Bronchial epithelial cell (primary cell): ENCODE measurements around the gene NEO1. TPM values are rescaled to one million over a fixed set of nuclear protein-coding genes. Genes with fewer than 3 reads are reported as not detected.
A peak's percentile ranks its signal among the peaks of the same experiment; 100 is the strongest.

Source experiments
- DNase-seq: peaks from one replicate; pipeline ENCODE4 v3.0.0-alpha.2; 2010; ENCODE audit warnings: low read depth
- FAIRE-seq: peaks from 2 replicates; lab custom pipeline; 2011; peaks lifted over from hg19 to GRCh38; lab: Jason Lieb, UNC
- H3K27me3 ChIP-seq: 2 replicates; pipeline ENCODE4 v1.5.1; 2011; ENCODE audit warnings: low read length; ENCODE audit not compliant: control insufficient read depth, insufficient read depth
- H3K36me3 ChIP-seq: 2 replicates; pipeline ENCODE4 v1.5.1; 2011; ENCODE audit warnings: low read length; ENCODE audit not compliant: control insufficient read depth, insufficient read depth
- H3K4me3 ChIP-seq: 2 replicates; pipeline ENCODE4 v1.5.1; 2011; ENCODE audit warnings: mild to moderate bottlenecking, low read depth, low read length, control low read depth
- CTCF ChIP-seq: IDR thresholded peaks from 2 replicates; pipeline ENCODE4 v1.5.1; 2011; ENCODE audit warnings: mild to moderate bottlenecking, moderate library complexity, low read length, control low read depth, inconsistent platforms; ENCODE audit not compliant: insufficient read depth, severe bottlenecking
- total RNA-seq: library from RNA; depleted of rRNA; stranded (reverse); fragments of >200 nt; gene quantifications from 2 replicates; pipeline ENCODE4 v1.2.1, GENCODE V29; 2014

Gene NEO1
- total RNA-seq, 1 donor from 2014 or later, result 10.5 TPM

GRCh38 chr15:73034221-73034620 lies 18.0 kb upstream of the NEO1 start:
- H3K27me3 ChIP-seq, result peaks cover 2% of the 10 kb centered on the region
- DNase-seq, result no peak

GRCh38 chr15:73035221-73035620 lies 17.0 kb upstream of the NEO1 start:
- no peak for TF ChIP-seq CTCF
- FAIRE-seq (no peak), DNase-seq (no peak)
- Histone ChIP-seq H3K36me3 (no peaks in the 10 kb centered on the region), H3K4me3 (no peak overlapping the region), H3K27me3 (peaks cover 2% of the 10 kb centered on the region)

More at GRCh38 chr15:73034221-73034620, 18.0 kb upstream of the NEO1 start:
- H3K4me3 ChIP-seq, result no peak overlapping the region
- no peak for TF ChIP-seq CTCF
- no peaks in the 10 kb centered on the region for H3K36me3 ChIP-seq
- FAIRE-seq, result no peak

- Histone ChIP-seq H3K36me3 (no peaks in the 10 kb centered on the region), H3K27me3 (peaks cover 2% of the 10 kb centered on the region), H3K4me3 (no peak overlapping the region)
- DNase-seq, result no peak
- no peak for TF ChIP-seq CTCF
- peak; percentile 32 for FAIRE-seq
Observed at GRCh38 chr15:73038220-73038619, 14.0 kb upstream of the NEO1 start.

- TF ChIP-seq CTCF, result no peak
- Histone ChIP-seq H3K36me3 (no peaks in the 10 kb centered on the region), H3K4me3 (no peak overlapping the region), H3K27me3 (no peaks in the 10 kb centered on the region)
- no peak for DNase-seq
- no peak for FAIRE-seq
Observed at GRCh38 chr15:73046073-73046472, 6.2 kb upstream of the NEO1 start.

GRCh38 chr15:73047882-73048281 lies 4.4 kb upstream of the NEO1 start:
- no peak for TF ChIP-seq CTCF
- H3K4me3 ChIP-seq, result no peak overlapping the region
- no peaks in the 10 kb centered on the region for H3K27me3 ChIP-seq
- FAIRE-seq (no peak), DNase-seq (no peak)
- no peaks in the 10 kb centered on the region for H3K36me3 ChIP-seq

- Histone ChIP-seq H3K27me3 (no peaks in the 10 kb centered on the region), H3K4me3 (no peak overlapping the region), H3K36me3 (no peaks in the 10 kb centered on the region)
- DNase-seq, result no peak
- no peak for FAIRE-seq
- no peak for TF ChIP-seq CTCF
Observed at GRCh38 chr15:73048624-73049295, 3.5 kb upstream of the NEO1 start.
